HCT116 (cell line): ENCODE measurements around the gene NTN4. TPM values are rescaled to one million over a fixed set of nuclear protein-coding genes. Genes with fewer than 3 reads are reported as not detected.

Experiments used
- ATAC-seq: fragments of 200-7000 bp; cut with Tn5 transposase; 2 replicates; pipeline ENCODE4 v1.9.1; 2020; ENCODE audit warnings: mild to moderate bottlenecking, moderate library complexity
- BruUV-seq: library from RNA; stranded (reverse); fragments of 400-500 nt; replicated peaks from 2 replicates; lab custom pipeline; 2021; lab: Mats Ljungman, UMichigan
- CTCF ChIA-PET: fragments of 300-600 bp; sonication (Branson Sonifier 250); formaldehyde crosslinking; loops from one replicate; lab custom pipeline; 2021; ENCODE audit warnings: antibody characterized with exemption; lab: Charles Lee
- POLR2A ChIA-PET: fragments of 300-600, 350-600 bp; sonication (Branson Sonifier 250); formaldehyde crosslinking; loops from one replicate; lab custom pipeline; 2021; ENCODE audit warnings: antibody characterized with exemption; lab: Charles Lee
- RAD21 ChIA-PET, 2 experiments: fragments of 300-600 bp; sonication (Branson Sonifier 250); formaldehyde crosslinking; loops; one replicate each; lab custom pipeline; 2023; ENCODE audit warnings: low total read pairs in 2 of 2; ENCODE audit not compliant: uncharacterized antibody in 2 of 2, unreplicated experiment in 2 of 2, low non-redundant PET in 1 of 2; lab: Charles Lee
- DNase-seq: peaks from one replicate; pipeline ENCODE4 v3.0.0-alpha.2; 2010; ENCODE audit warnings: low read depth, low spot score
- H2AFZ ChIP-seq: fragments of 200-600 bp; shearing (Covaris generic), sonication (generic); 2 replicates; pipeline ENCODE4 v1.6.1; 2017; ENCODE audit warnings: low read depth, mixed run types, mixed read lengths, antibody characterized with exemption, low read length; ENCODE audit not compliant: poor library complexity, severe bottlenecking
- H3K27ac ChIP-seq: 2 replicates; pipeline ENCODE4 v1.5.1; 2012; ENCODE audit warnings: low read depth, low read length
- H3K27me3 ChIP-seq: fragments of 200-600 bp; sonication (generic); 2 replicates; pipeline ENCODE4 v1.6.1; 2016; ENCODE audit warnings: mixed run types, low read length, mixed read lengths; ENCODE audit not compliant: insufficient read depth
- H3K36me3 ChIP-seq, 2 experiments: fragments of 200-500 bp in 1 of 2; fragments of 200-600 bp in 1 of 2; sonication (Bioruptor generic) in 1 of 2; sonication (generic) in 1 of 2; 2 replicates each; pipeline versions ENCODE4 v1.5.1 to v1.6.1; 2014 to 2016; ENCODE audit warnings: low read length in 2 of 2, inconsistent platforms in 1 of 2, mixed read lengths in 1 of 2, mixed run types in 1 of 2; ENCODE audit not compliant: insufficient read depth in 2 of 2, control insufficient read depth in 1 of 2
- H3K4me1 ChIP-seq, 2 experiments: fragments of 200-600 bp in 1 of 2; sonication (generic) in 1 of 2; 2 replicates each; pipeline versions ENCODE4 v1.5.1 to v1.6.1; 2012 to 2017; ENCODE audit warnings: low read length in 2 of 2, inconsistent platforms in 1 of 2, mild to moderate bottlenecking in 1 of 2, mixed read lengths in 1 of 2, mixed run types in 1 of 2, moderate library complexity in 1 of 2; ENCODE audit not compliant: insufficient read depth in 2 of 2, control insufficient read depth in 1 of 2
- H3K4me2 ChIP-seq: fragments of 200-600 bp; sonication (generic); 2 replicates; pipeline ENCODE4 v1.6.1; 2017; ENCODE audit warnings: mixed run types, low read length, mixed read lengths
- H3K4me3 ChIP-seq, 2 experiments: fragments of 200-600 bp in 1 of 2; sonication (generic) in 1 of 2; replicated peaks in 1 of 2; 2 replicates each; pipeline ENCODE4 v1.5.1; 2011 to 2016; ENCODE audit warnings: low read length in 2 of 2, control low read depth in 1 of 2, low read depth in 1 of 2, mild to moderate bottlenecking in 1 of 2, mixed read lengths in 1 of 2, mixed run types in 1 of 2
- H3K79me2 ChIP-seq: fragments of 200-600 bp; sonication (generic); 2 replicates; pipeline ENCODE4 v1.6.1; 2017; ENCODE audit warnings: mild to moderate bottlenecking, mixed run types, low read length, moderate library complexity, mixed read lengths; ENCODE audit not compliant: insufficient read depth
- H3K9ac ChIP-seq: fragments of 200-600 bp; sonication (generic); 2 replicates; pipeline ENCODE4 v1.6.1; 2016; ENCODE audit warnings: low read length, mixed read lengths
- H3K9me2 ChIP-seq: fragments of 200-600 bp; sonication (generic), shearing (Covaris generic); 2 replicates; pipeline ENCODE4 v1.6.1; 2017; ENCODE audit warnings: mixed run types, mild to moderate bottlenecking, moderate library complexity; ENCODE audit not compliant: insufficient read depth
- H3K9me3 ChIP-seq, 2 experiments: fragments of 200-500 bp in 1 of 2; fragments of 200-600 bp in 1 of 2; sonication (Bioruptor generic) in 1 of 2; sonication (generic) in 1 of 2; 2 replicates each; pipeline ENCODE4 v1.6.1; 2014 to 2017; ENCODE audit warnings: low read length in 2 of 2, mixed read lengths in 2 of 2, inconsistent platforms in 1 of 2, low read depth in 1 of 2, mild to moderate bottlenecking in 1 of 2, mixed run types in 1 of 2, moderate library complexity in 1 of 2; ENCODE audit not compliant: control insufficient read depth in 1 of 2, insufficient read depth in 1 of 2
- H4K20me1 ChIP-seq: fragments of 200-600 bp; sonication (generic), shearing (Covaris generic); 2 replicates; pipeline ENCODE4 v1.6.1; 2017; ENCODE audit warnings: mixed run types, mild to moderate bottlenecking, moderate library complexity; ENCODE audit not compliant: insufficient read depth
- EGR1 ChIP-seq: IDR thresholded peaks from 2 replicates; pipeline ENCODE4 v1.6.1; 2012; ENCODE audit warnings: low read depth
- ELF1 ChIP-seq: IDR thresholded peaks from 2 replicates; pipeline ENCODE4 v1.6.1; 2012; ENCODE audit warnings: low read depth, borderline replicate concordance
- EZH2 ChIP-seq: fragments of 200-600 bp; sonication (generic); IDR thresholded peaks from 2 replicates; pipeline ENCODE4 v1.6.1; 2017; ENCODE audit warnings: antibody characterized with exemption, mixed run types
- EZH2phosphoT487 ChIP-seq: fragments of 200-600 bp; IDR thresholded peaks from 2 replicates; pipeline ENCODE4 v1.6.1; 2018; ENCODE audit warnings: antibody characterized with exemption, borderline replicate concordance
- FOSL1 ChIP-seq: IDR thresholded peaks from 2 replicates; pipeline ENCODE4 v1.6.1; 2012; ENCODE audit warnings: low read depth
- JUND ChIP-seq: IDR thresholded peaks from 2 replicates; pipeline ENCODE4 v1.6.1; 2012
- POLR2AphosphoS5 ChIP-seq: IDR thresholded peaks from 2 replicates; pipeline ENCODE4 v1.6.1; 2011; ENCODE audit warnings: mild to moderate bottlenecking, low read depth, low read length, moderate library complexity
- SIN3A ChIP-seq: IDR thresholded peaks from 2 replicates; pipeline ENCODE4 v1.6.1; 2012; ENCODE audit warnings: low read depth
- SRF ChIP-seq: IDR thresholded peaks from 2 replicates; pipeline ENCODE4 v1.6.1; 2012; ENCODE audit warnings: low read depth
- TCF7L2 ChIP-seq: IDR thresholded peaks from 2 replicates; pipeline ENCODE4 v1.7.0; 2011; ENCODE audit warnings: borderline replicate concordance, inconsistent platforms; ENCODE audit not compliant: insufficient read depth, insufficient read length; ENCODE audit errors: extremely low read depth
- YY1 ChIP-seq: IDR thresholded peaks from 2 replicates; pipeline ENCODE4 v1.6.1; 2011; ENCODE audit warnings: low read length, low read depth, moderate library complexity, mild to moderate bottlenecking; ENCODE audit not compliant: insufficient replicate concordance; ENCODE audit errors: extremely low read depth
- ZNF274 ChIP-seq: fragments of 200-500 bp; sonication (Bioruptor generic); IDR thresholded peaks from 2 replicates; pipeline ENCODE4 v1.6.1; 2014; ENCODE audit warnings: mild to moderate bottlenecking, low read depth, low read length, inconsistent platforms
- intact Hi-C: fragments of 100-400 bp; cut with micrococcal nuclease; formaldehyde crosslinking; loops from 2 replicates; pipeline ENCODE4 v1.10.0; 2022
- total RNA-seq: library from RNA; stranded (reverse); gene quantifications from one replicate; pipeline ENCODE4 v1.2.1, GENCODE V29; 2021; ENCODE audit not compliant: unreplicated experiment
- TF ChIP-seq, protein P1 (sequence below), 3 experiments: fragments of 200-600 bp in 1 of 3; sonication (generic) in 1 of 3; IDR thresholded peaks in 2 of 3; conservative IDR thresholded peaks in 1 of 3; 2 replicates each; pipeline ENCODE4 v1.5.1; 2012 to 2017; ENCODE audit warnings: low read depth in 2 of 3, low read length in 2 of 3, antibody characterized with exemption in 1 of 3, borderline replicate concordance in 1 of 3, control low read depth in 1 of 3, mild to moderate bottlenecking in 1 of 3, mixed read lengths in 1 of 3, mixed run types in 1 of 3, moderate library complexity in 1 of 3; ENCODE audit not compliant: insufficient read depth in 1 of 3
- TF ChIP-seq, protein P2 (sequence below): IDR thresholded peaks from 2 replicates; pipeline ENCODE4 v1.6.1; 2011; ENCODE audit warnings: mild to moderate bottlenecking, low read length, moderate library complexity; ENCODE audit not compliant: insufficient replicate concordance; ENCODE audit errors: extremely low read depth
- TF ChIP-seq, protein P3 (sequence below): IDR thresholded peaks from 2 replicates; pipeline ENCODE4 v1.6.1; 2012

Gene NTN4
- total RNA-seq, 1 experiment from 2014 or later = 4.3 TPM

DNA sequence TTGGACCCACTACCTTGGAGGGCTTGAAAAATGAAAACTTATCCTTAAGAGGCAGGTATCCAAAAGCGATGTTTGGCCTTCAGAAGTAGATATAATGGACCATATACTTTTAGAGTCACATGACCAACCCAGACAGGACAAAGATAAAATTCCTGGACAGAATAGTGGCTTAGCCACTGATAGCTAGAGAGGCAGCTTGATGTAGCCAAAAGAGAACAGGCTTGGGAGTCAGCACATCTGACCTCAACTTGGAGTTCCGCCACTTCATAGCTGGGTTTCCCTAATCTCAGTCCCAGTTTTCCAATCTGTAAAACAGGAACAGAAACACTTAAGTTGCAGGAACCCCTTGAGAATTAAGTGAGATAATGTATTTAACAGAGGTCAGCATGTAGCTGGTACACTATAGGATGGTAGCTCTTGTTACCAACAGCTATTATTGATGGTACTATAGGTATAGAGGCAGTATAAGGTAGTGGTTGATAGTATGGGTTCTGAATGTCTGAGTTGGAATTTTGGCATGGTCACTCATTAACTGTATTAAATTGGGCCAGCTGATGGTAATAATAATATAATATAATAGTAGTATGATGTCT is 176.1 kb downstream of the NTN4 start:
- POLR2A ChIA-PET = no interaction called here
- TF ChIP-seq POLR2AphosphoS5 = no peak
- TF ChIP-seq EZH2 = no peak
- no peak for TF ChIP-seq SRF
- no peak for TF ChIP-seq TCF7L2
- no peak for TF ChIP-seq EZH2phosphoT487
- TF ChIP-seq ZNF274 = no peak
- TF ChIP-seq ELF1 = no peak
- TF ChIP-seq EGR1 = no peak
- TF ChIP-seq, protein P1, sequence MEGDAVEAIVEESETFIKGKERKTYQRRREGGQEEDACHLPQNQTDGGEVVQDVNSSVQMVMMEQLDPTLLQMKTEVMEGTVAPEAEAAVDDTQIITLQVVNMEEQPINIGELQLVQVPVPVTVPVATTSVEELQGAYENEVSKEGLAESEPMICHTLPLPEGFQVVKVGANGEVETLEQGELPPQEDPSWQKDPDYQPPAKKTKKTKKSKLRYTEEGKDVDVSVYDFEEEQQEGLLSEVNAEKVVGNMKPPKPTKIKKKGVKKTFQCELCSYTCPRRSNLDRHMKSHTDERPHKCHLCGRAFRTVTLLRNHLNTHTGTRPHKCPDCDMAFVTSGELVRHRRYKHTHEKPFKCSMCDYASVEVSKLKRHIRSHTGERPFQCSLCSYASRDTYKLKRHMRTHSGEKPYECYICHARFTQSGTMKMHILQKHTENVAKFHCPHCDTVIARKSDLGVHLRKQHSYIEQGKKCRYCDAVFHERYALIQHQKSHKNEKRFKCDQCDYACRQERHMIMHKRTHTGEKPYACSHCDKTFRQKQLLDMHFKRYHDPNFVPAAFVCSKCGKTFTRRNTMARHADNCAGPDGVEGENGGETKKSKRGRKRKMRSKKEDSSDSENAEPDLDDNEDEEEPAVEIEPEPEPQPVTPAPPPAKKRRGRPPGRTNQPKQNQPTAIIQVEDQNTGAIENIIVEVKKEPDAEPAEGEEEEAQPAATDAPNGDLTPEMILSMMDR (IDR thresholded peaks at IDR 0.05 in 2 of 3, conservative IDR thresholded peaks at IDR 0.05 in 1 of 3; ENCODE audit: borderline replicate concordance in 1 of 3, insufficient read depth in 1 of 3, low read depth in 2 of 3, low read length in 2 of 3) = no peak
- TF ChIP-seq, protein P2, sequence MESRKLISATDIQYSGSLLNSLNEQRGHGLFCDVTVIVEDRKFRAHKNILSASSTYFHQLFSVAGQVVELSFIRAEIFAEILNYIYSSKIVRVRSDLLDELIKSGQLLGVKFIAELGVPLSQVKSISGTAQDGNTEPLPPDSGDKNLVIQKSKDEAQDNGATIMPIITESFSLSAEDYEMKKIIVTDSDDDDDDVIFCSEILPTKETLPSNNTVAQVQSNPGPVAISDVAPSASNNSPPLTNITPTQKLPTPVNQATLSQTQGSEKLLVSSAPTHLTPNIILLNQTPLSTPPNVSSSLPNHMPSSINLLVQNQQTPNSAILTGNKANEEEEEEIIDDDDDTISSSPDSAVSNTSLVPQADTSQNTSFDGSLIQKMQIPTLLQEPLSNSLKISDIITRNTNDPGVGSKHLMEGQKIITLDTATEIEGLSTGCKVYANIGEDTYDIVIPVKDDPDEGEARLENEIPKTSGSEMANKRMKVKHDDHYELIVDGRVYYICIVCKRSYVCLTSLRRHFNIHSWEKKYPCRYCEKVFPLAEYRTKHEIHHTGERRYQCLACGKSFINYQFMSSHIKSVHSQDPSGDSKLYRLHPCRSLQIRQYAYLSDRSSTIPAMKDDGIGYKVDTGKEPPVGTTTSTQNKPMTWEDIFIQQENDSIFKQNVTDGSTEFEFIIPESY = no peak
- no peak for TF ChIP-seq SIN3A
- no peak for TF ChIP-seq JUND
- TF ChIP-seq YY1 = no peak
- TF ChIP-seq FOSL1 = no peak
- TF ChIP-seq, protein P3, sequence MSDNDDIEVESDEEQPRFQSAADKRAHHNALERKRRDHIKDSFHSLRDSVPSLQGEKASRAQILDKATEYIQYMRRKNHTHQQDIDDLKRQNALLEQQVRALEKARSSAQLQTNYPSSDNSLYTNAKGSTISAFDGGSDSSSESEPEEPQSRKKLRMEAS = no peak

More for the DNA sequence above, 176.1 kb downstream of the NTN4 start:
- no peak overlapping the region for H3K4me2 ChIP-seq
- CTCF ChIA-PET = interaction anchor here (0.9 to 1.3 kb wide), 3 partner anchors 8 to 40 kb away, joined by 3 to 4 read pairs (median 3); no protein-coding TSS in a partner anchor
- H3K79me2 ChIP-seq = no peaks in the 10 kb centered on the region
- no peak overlapping the region for H2AFZ ChIP-seq
- no peak overlapping the region for H3K9ac ChIP-seq
- intact Hi-C loops = no loop called here
- ATAC-seq (no peak), DNase-seq (no peak)
- H3K9me2 ChIP-seq = no peaks in the 10 kb centered on the region
- H3K9me3 ChIP-seq = no peaks in the 10 kb centered on the region
- H3K4me3 ChIP-seq = no peak overlapping the region
- no peak overlapping the region for H3K27ac ChIP-seq
- no peaks in the 10 kb centered on the region for H3K27me3 ChIP-seq
- H4K20me1 ChIP-seq = no peaks in the 10 kb centered on the region
- H3K4me1 ChIP-seq = peaks cover 6 to 11% of the 10 kb centered on the region in 2 experiments
- RAD21 ChIA-PET = no interaction called here
- H3K36me3 ChIP-seq = no peaks in the 10 kb centered on the region
- no TSS peak for BruUV-seq
